Measurements from ENCODE around the gene TMEM151A.

Gene TMEM151A

DNA sequence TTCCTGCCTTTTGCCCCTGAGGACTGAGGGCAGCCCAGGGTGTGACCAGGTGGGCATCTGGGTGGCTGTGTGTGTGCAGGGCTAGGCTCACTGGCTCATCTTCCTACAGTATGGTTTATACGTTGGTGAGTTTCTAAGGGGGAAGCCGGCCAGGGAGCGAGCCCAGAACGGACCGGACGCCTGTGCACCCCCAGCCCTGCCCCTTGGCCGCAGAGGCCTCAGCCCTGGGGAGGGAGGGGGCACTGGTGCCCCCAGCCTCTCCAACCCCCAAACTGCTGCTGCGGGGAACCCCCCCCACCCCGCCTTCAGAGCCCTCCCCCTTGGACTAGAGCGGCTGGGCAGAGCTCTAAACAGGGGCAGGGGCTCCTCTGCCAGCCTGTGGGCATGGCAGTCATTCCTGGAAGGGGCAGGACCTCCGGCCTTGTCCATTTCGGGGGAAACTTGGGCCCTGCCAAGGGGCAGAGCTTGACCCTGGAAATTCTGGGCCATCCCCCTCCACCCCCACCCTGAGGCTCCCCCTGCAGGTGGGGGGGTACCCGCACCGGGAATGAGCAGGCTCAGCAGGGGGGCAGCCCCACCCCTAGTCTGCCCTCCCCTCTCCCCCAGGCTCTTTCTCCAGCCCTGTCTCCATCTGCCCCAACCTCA lies 8.1 kb upstream of the TMEM151A start:
- no peak for DNase-seq

DNA sequence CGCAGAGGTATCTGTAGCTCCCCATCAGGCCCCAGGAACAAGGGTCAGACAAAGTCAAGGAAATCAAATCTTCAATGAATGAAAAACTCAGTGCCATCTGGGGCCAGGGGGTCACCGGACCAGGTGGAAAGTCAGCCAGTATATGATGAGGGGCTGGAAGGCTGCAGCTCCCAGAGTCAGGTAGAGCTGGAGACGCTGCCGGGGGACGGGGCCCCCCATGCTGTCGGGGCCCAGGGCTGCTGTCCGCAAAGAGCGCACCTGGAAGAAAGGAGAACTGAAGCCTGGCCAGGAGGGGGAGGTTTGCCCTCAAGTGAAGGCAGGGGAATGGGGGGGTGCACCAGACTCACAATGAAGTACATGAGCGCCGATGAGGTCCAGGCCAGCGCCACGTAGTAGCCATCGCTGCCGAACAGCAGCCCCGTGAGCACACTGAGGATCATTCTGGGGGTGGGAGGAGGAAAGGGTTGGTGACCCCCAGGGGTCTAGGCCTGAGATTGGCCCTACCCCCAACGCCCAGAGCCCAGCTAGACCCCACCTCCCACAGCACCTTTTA lies 7.1 kb upstream of the TMEM151A start:
- DNase-seq = no peak

DNA sequence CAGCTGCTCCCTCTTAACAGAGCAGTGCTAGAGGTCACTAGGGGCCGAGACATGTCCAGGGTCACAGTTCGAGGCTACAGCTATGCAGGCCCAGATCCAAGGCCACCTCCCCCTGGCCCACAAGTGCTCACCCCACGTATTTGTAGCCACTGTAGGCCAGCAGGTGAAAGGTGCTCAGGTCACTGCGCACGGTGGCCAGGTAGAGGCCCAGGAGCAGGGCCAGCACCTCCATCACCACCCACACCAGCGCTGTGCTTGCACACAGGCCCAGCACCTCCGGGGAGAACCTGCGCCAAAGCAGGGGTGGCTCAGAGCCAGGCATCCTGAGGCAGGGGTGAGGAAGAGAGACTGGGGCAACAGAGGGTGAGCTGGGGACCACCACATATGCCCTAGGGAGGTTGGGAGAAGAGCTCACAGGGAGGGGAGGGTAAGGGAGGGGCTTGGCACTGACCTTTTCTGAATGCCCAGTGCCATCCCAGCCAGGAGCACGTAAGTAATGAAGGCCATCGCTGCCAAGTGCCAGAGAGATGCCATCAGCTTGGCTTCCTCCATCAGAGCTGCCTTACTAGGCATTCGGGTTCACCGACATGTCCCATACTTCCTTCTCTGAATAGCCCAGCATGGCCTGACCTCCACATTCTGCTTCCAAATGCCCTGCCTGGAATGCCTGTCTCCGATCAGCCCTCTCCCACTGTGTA lies 6.3 kb upstream of the TMEM151A start:
- DNase-seq = no peak

DNA sequence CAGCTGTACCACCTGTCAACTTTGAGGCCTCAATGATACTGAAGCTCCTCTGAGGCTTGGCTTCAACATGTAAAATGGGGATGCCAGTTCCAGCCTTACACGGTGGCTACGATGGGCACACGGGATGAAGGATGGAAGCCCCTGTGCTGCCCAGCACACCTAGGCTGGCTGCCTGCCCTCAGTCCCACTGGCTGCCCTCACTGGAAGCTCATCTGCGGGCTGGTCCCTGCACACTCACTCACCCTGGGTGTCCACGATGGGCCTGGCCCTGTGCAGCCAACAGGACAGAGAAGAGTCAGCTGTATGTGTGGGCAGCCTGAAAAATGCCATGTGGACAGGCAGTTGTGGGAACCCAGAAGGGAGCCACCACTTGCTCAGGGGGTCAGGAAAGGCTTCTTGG lies 5.0 kb upstream of the TMEM151A start:
- no peak for DNase-seq

DNA sequence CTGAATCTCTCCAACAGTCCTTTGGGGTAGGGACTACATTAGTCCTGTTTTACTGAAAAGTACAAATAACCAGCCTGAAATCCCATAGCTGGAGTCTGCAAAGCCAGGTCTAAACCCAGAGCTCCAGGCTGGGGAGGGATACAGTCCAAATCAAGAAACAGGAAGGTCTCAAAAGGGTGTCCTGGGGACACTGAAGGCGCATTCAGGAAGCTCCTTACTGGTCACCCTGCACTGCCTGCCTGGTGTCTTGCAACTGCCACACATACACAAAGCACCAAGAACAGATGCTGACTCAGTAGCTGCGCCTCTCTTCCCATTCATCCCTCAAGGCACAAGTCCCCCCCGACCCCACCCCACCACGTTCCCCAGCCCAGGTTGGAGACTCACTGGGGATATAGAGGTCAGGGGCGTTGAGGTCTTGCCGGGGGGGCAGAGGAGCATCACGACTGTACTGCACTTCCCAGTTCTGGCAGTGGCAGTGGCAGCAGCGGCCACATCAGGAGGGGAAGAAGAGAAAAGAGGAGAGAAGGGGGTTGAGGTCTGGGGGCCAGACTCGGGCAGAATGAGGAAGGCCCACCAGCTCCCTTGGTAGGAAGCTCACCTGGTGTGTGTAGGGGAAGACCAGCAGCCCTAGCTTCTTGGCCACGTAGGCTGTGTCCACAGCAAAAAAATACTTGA lies 4.3 kb upstream of the TMEM151A start:
- DNase-seq = no peak

DNA sequence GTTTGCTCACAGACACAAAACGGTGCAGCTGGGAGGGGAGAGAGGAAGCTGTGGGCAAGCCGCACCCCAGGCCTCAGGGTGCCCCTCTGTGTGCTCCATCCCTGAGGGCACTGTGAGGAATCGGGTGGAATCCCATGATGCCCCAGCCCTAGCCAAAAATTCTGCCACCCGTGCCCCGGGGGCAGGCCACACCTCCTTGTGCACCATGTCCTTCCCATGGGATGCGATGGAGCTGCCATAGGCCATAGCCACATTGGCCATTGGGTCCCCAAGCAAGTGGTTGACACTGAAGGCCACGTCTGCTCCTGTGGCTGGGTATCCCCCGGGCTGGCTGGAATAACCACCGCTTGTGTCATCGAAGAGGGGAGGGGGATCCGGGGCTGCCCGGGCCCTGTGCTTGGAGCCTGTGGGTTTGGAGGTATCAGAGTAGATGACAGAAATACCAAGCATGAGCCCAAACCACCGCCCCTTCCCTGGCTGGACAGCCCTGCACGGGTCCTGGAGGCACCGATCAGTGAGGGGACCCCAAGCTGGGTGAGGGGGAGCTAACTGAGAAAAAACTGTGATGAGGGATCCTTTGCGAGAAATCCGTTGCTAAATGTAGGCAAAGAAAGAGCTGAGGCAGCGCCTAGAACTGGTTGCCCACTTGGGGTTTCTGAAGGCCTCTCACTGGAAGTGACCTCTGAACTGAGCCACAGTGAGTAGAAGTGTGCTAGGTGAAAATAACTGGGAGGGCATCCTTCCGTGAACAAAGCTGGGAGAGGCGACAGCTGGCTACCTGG lies 3.6 kb upstream of the TMEM151A start:
- DNase-seq = no peak

DNA sequence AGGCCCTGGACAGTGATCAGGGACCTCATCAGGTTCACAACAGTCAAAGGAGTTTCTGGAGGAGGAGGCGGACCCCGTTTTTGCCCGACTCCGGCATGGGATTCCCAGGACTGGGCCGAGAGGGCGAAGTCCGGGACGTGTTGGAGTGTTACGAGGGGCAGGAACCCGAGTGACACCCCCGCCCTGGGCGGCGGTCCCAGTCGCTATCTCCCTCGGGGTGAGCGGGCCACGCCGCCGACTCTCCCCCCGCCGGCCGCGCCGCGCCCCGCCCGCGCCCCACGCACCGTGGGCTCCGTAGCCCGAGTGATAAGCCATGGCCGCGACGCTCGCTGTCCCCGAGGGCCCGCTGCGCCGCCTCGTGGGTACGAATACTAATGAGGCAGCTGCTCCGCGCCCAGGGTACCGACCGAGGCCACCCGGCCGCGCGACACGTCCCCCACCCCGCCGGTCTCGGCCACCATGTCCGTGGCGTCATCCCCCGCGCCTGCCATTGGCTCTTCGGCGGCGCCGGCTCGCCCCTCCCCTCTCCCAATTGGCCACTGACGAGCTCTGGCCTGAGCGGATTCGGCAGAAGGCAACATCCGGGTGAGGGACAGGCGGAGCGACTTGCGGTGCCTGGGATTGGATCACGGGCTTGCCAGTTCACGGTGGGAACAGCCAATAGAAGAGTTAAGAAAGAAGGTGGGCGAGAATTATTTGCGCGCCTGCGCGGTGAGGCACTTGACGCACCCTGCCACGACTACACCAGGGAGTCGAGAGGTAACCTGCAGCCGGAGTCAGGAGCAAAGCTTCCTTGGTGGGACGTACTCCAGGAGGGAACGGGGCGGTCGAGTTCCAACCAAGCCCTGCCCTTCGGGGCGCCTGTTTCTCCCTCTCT lies 2.8 kb upstream of the TMEM151A start, which contains the start of gene YIF1A:
Gene YIF1A (minus strand): TSS at position 473 of the 877 bp plus-strand sequence. CDS start 158 bp downstream, at position 315.
- DNase-seq = peak; percentile 99

DNA sequence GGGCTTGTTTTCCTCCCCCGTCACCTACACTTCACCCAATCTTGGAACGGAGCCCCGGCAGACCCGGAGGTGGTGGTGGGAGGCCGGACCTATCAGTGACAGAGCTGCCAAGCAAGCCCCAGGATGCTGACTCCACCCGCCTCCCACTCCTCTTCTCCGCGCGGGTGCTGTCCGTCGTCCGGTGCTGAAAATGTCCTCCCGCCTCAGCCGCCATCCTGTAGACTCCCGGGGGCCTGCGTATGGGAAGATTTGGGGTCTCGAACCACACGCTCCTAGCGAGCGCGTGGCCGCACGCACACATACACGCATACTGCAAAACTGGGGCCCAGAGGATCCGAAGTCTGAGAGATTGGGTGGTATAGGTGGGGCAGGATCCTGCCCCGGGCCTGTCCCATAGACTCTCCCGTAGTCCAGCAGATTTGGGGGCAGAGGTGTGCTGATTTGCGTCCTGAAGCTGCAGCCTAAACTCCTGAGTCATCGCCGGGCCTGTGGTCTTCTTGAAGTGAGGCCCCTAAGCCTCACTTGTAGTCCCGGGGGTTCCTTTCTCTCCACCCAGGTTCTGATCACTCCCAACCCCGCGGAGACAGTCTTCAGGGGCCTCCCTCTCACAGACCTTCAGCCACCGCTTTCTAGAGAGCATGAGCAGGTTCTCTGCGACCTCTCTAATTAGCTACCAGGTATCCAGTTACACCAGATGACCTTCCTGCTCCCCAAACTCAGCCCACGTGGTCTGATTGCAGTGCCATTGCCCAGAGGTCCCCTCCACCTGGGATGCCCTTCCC lies 2.0 kb upstream of the TMEM151A start:
- DNase-seq = peak; percentile 88

DNA sequence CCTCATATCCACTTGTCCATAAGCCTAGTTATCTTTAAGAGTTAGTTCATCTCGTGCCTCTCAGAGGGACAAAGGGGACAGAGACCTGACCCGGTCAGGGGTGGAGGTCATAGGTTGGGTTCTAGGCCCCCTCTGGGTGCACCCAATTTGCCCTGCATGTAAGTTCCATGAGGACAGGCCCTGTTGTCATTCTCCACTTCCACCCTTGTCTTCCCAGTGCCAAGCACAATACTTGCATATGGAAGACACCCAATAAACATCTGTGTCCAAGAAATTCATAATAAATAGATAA lies 1.4 kb upstream of the TMEM151A start:
- no peak for DNase-seq

DNA sequence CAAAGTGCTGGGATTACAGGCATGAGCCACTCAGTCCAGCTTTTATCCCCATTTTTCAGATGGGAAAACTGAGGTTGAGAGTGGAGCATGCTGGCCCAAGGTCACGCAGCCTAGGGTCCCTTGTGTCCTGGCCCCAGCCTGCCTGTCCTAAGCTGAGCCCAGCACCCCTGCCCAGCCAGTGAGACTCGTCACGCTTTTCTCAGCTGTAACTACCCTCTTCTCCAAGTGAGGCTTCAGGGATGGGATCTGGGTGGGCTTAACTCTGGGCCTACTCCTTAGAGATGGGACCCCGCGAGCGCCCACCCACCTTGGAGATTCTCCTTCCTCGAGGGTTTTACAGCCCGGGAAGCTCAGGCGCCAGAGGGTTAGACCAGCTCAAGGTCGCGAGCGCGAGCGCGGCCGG lies 390 bp upstream of the TMEM151A start:
- DNase-seq = no peak

DNA sequence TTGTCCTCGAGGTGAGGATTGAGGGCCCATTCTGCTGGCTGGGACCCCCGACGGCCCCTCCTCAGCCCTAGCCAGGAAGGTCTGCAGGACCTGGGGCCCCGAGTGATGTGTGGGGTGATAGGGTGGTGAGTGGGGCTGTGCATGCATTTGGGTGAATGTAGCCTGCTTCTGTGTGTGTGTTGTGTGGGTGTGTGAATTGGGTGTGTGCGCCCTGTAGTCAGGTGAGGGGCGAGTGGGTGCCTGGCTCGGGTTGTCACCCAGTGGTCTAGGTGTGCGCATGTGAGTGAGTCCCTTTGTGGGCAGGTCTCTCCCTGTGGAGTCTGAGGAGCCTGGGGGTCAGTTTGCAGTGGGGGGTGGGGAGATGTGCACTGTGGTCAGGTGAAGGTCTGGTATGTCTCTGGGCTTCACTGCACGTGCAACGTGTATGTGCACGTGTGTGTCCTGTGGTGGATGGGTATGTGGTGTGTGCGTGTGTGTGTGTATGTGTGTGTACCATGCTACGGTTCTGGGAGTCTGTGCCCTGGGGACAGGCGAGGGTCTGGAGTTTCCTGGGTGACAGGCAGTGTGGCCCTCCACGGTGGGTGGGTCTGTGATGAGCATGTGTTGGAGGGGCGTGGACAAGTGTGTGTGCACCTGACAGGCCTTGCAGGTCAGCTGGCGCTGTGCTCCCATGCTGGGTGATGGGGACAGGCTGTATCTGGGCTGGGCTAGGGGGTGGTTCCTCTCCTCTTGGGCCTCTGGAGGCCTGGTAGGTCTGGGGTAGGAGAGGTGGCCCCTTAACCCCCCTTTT lies 1.0 kb downstream of the TMEM151A start:
- DNase-seq = no peak

DNA sequence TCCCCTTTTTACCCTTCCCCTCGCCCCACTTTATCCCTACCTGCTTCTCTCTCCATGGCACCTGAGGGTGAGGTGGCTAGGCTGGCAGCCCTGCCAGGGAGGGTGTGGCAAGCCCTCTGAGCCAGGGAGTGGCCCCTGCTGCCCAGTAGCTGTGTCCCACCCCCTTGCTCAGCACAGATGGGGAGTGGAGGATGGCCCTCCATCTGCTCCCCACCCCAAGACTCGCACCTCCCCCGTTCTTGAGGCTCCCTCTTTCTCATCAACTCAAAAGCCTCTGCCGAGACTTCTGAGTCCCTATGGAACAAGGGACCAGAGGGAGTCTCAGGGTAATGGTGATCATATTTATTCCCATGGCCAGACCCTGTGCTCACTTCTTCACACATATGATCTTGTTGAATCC lies 1.7 kb downstream of the TMEM151A start:
- DNase-seq = no peak

DNA sequence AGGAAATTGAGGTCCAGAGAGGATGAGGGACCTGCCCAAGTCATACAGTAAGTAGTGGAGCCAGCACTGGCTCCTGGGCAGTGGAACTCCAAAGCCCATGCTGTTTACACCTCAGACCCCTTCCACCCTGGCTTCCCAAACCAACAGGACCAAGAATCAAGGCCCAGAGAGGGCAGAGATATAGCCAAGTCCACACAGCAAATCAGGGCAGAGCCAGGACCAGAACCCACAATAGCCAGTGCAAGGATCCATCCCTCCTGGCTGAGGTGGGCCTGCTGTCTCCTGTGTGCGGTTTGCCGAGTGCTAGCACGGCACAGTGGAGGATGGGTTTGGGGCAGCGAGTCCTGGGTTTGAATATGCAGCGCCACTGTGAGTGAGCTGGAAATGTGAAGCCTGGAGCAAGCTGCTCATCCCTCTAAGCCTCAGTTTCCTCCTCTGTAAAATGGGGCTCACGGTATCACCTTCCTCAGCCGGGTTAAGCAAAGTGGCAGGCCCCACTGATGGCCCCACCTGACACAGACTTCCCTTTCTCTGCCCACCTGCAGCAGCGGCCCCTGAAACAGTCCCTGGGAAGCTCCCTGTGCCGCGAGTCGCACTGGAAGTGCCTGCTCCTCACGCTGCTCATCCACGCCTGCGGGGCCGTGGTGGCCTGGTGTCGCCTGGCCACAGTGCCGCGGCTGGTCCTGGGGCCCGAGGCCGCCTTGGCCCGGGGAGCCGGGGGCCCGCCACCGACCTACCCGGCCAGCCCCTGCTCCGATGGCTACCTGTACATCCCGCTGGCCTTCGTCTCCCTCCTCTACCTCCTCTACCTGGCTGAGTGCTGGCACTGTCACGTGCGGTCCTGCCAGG lies 2.3 kb downstream of the TMEM151A start:
- DNase-seq = no peak

DNA sequence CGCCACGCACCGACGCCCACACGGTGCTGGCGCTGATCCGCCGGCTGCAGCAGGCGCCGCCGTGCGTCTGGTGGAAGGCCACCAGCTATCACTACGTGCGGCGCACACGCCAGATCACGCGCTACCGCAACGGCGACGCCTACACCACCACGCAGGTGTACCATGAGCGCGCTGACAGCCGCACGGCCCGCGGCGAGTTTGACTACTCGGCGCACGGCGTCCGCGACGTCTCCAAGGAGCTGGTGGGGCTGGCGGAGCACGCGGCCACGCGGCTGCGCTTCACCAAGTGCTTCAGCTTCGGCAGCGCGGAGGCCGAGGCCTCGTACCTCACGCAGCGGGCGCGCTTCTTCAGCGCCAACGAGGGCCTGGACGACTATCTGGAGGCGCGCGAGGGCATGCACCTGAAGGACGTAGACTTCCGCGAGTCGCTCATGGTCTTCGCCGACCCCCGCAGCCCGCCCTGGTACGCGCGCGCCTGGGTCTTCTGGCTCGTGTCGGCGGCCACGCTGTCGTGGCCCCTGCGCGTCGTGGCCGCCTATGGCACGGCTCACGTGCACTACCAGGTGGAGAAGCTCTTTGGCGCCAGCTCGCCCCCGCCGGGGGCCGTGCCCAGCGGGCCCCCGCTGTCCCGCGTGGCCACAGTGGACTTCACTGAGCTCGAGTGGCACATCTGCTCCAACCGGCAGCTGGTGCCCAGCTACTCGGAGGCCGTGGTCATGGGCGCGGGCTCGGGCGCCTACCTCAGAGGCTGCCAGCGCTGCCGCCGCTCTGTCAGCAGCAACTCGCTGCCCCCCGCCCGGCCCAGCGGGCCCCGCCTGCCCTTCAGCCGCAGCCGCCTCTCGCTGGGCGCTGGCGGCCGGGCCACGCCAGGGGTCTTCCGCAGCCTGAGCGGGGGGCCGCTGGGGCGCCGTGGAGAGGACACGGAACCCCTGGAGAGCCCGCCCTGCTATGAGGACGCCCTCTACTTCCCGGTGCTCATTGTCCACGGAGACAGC lies 3.2 kb downstream of the TMEM151A start:
- DNase-seq = no peak

DNA sequence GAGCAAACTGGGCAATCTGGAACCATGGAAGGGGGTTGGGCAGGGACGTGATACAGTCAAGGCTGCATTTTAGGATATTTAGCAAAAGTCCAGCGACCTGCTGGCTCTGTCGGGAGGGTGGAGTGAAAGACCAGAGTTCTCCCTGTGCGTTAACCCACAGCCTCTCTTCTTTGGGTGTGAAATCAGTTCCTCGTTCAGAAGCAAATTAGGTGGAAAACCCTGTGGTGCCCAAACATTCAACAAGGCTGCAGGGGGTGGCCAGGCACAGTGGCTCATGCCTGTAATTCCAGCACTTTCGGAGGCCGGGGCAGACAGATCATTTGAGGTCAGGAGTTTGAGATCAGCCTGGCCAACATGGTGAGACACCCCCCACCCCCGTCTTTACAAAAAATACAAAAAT lies 5.9 kb downstream of the TMEM151A start:
- no peak for DNase-seq

DNA sequence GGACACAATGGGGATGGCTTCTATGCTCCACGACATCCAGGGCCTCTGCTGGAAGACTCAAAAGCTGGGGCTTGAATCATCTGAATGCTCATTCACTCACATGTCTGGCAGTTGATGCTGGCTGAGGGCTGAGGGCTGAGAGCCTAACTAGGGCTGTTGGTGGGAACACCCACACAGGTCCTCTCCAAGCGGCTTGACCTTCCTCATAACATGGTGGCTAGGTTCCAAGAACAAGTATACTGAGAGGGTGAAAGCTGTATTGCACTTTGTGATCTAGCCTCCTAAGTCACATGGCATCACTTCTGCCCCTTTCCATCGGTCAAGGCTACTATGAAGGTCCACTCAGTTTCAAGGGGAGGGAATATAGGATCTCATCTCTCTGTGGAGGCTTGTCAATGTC lies 7.5 kb downstream of the TMEM151A start:
- no peak for DNase-seq

DNA sequence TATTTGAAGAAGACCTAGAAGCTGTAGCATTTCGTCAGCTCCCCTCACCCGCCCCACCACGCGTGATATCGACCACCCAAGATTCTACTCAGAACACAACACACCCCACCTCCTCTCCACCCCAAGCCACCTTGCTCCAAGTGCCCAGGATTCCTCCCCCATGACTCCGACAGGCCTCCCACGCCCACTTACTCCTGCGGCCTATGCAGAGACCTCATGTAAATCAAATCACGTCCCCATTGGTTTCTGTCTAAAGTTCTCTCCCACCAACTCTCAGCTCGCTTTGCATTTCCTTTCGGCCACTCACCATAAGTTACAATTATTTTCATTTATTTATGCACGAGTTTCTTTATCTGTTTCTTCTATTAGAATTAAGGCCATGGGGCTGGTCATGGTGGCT lies 11.0 kb downstream of the TMEM151A start:
- DNase-seq = no peak

DNA sequence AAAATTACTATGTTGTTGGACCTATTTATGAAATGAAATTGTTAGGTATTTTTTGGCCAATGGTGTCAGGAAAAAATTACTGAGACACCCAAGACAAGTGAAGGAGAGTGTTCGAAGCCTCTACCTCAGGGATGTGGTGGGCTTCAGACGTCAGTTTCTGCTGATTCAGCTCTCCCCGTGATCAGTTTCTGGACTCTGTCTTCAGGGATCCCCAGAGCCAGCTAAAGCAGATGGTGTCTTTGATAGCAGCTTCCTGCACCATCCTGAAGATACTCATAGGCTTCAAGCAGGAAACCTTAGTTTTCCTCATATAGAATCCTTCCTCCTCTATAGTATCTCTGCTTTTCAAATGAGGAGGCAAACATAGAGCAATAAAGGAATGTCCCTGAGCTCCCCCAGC lies 17.8 kb downstream of the TMEM151A start:
- no peak for DNase-seq
